ENCODE measurements around the gene DDOST.

The DDOST gene

DNA sequence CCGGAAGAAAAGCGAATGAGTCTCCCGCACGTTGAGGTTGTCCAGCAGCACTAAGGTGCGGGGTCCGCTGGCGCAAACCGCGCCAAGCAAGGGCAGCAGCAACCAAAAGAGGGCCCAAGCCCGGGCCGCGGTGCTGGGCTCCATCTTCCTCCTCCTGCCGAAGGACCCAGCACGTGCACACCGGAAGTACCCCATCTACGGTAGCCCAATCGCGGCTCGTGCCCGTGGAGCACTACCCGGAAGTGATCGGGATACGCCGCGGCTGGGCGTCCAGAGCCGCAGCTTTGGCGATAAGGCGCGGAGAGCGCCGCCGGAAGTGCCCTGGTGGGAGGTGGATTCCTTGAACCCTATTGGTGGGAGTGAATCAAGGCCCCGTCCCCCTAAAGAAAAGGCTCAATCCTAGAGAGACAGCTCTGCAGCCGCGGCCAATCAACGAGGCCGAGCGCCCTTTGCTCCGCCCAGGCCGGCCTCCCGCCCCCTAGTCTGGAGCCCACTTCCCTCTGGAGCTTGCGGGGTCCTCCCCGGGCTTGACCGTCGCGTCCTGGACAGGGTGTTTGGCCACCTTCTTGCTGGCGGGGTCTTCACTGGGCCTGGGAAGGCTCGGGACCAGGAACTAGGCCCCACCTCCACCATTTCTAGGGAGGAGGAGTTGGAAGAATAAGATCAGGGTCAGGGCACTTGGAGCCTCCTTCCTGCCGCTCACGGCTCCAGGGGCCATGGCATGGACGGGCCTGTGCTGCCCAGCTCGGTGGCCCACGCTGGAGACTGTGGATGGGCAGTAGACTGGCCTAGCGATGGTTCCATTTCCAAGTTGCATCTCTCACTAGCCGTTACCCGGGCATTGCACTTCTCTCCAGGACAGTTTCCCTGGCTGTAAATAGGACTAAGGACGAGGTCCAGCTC lies at the start of gene DDOST:
TSS of gene DDOST (minus strand) at position 163 of the 903 bp plus-strand sequence. CDS start at position 144, 19 bp downstream.
- DNase-seq (ENCODE audit: low read depth): peak; percentile 94

DNA sequence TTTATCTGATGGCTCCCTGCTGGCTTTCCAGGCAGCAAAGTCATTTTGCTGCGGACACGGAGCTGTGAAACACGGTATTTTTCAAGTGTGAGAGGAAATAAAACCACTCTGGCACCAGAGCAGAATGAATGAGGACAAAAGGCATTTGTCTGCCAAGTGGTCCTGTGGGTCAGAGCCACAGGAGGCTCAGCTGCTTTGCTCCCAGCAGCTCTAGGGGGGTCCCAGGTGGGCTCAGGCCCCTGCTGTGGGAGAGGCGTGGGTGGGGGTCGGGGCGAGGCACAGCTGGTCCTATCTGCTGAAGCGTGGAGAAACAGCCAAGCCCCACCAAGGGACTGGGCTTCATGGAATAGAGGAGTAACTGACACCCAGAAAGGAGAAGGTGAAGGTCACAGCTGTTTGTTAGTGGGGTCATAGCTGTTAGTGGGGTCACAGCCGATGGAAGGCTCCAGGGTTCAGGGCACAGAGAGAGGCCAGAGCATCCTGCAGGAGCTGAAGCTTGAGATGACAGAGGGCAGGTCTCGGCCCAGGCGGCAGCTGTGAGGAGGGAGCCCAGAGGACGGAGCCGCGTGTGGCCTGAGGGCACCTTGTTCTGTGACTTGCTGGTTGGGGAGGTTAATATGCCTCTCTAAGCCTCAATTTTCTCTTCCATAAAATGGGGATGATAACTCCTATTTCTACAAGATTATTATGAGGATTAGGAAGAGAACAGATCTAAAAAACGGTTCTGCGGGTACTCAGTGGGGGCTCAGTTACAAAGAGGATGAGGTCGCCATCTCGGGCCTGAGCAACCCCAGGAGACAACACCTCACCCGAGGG lies 49.5 kb upstream of the DDOST start:
- no peak for DNase-seq (ENCODE audit: low read depth)

DNA sequence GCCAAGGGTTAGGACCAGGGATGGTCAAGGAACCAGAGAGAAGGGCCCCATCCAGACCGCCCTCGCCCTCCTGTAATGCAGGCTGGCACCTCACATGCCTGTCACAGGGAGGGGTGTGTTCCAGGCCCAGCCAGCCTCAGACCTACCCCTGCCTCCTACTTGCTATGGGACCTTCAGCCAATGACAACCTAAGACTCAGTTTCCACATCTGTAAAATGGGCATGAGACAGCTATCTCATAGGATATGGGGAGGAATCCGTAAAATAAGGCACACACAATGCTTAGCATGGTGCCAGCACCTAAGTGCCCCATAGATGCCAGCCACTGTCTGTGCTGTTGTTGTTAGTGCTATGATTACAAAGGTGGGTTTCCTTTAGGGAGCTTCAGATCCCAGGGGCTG lies 48.7 kb upstream of the DDOST start:
- DNase-seq (ENCODE audit: low read depth): no peak

DNA sequence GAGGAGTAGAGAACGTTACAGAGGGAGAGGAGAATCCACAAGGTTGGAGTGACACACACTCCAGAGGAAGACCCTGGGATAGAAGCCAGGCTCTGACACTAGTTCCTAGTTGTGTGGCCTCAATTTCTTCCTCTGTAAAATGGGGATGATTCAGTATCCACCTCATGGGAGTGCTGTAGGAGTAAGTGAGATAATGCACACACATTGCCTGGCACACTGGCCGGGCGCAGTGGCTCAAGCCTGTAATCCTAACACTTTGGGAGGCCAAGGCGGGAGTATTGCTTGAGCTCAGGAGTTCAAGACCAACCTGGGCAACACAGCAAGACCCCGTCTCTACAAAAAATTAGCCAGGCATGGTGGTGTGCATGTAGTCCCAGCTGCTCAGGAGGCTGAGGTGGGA lies 47.7 kb upstream of the DDOST start:
- no peak for DNase-seq (ENCODE audit: low read depth)

DNA sequence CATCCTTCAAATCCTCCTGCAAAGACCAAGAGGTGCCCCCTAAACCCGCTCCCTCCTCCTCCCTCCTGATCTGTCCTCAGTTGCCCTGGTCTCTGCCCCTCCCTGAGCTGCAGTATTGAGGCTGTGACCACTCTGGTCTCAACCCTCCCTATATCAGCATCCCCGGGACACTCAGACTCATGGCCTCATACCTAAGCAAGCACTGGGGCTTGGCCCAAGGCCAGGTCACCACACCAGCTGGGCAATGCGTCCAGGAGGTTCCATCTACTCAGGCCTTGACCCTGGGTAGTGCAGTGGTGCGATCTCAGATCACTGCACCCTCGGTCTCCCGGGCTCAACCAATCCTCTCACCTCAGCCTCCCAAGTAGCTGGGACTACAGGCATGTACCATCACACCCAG lies 46.9 kb upstream of the DDOST start:
- no peak for DNase-seq (ENCODE audit: low read depth)

GRCh38 chr1:20706841-20707240 lies 45.7 kb upstream of the DDOST start:
- no peak for DNase-seq (ENCODE audit: low read depth)

DNA sequence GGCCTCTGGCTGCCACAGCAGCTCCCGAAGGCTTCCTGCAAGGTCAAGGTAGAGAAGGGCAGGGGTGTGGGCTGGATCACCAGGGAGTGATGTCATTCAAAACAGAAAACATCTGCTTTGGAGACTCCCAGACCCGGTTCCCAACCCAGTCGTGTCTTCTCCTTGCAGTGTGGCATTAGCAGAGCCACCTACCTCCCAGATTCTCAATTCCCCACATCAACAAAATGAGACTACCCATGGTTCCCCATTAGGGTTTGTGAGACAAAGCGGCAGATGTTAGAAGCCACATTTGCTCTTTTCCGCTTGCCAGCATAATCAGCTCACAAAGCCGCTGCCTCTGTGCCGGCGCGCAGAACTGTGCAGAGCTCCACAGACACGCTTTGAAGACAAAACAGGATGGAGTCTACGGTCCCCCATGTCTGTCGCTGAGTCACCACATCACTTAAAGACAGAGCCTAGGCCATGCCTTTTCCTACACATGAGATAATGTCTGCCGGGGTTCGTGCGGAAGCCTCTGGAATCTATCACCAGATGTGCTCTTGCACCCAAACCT lies 44.1 kb upstream of the DDOST start:
- no peak for DNase-seq (ENCODE audit: low read depth)

DNA sequence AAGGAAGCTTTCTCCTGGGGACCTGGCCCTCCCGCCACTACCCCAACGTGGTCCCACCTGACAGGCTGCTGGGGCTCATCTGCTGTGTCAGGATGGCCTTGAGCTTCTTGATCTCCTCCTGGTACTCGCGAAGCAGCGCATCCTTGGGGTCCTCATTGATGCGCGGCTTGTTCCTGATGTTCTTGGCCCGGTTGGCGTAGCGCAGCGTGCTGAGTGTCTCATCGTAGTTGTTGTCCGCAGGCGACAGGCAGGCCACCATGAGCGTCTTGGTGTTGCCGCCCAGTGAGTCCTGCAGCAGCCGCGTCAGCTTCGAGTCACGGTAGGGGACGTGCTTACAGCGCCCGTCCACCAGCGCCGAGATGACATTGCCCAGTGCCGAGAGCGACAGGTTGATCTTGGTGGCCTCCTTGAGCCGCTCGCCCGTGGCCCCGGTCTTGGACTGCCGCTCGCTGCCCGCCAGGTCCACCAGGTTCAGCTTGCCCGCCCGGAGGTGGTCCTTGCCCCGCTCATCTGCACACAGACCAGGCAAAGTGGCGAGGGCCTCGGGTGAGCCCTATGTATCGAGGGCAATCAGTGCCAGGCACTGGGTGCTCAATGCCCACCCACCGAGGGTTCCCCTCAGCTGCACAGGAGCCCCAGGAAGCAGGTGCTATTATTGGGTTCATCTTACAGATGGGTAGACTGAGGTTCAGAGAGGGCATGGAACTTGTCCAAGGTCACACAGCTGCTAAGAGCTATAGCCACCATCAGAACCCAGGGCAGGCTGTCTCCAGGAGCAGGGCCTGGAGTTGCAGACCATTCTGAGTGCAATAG lies 43.4 kb upstream of the DDOST start:
- DNase-seq (ENCODE audit: low read depth): no peak

DNA sequence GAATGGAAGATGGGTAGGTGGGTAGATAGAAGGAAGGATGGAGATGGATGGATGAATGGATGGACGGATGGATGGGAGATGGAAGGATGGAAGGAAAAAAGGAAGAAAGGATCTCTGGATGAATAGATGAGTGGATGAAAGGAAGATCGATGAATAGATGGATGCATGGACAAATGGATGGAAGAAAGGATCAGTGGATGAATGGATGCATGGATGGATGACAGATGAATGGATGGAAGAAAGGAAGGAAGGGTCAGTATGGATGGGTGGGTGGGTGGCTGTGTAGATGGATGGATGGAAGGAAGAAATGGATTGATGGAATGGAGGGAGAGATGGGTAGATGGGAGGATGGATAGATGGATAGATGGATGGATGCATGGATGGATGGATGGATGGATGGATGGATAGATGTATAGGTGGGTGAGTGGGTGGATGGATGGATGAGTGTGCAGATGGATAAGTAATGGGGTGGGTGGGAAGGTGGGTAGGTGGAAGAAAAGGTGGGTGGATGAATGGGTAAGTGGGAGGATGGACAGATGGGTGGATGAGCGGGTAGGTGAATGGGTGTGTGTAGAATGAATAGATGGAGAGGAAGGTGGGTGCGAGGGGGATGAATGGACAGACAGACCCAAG lies 42.1 kb upstream of the DDOST start:
- DNase-seq (ENCODE audit: low read depth): no peak

- DNase-seq (ENCODE audit: low read depth): peak; percentile 6
Observed at GRCh38 chr1:20702416-20702815, 41.2 kb upstream of the DDOST start.

DNA sequence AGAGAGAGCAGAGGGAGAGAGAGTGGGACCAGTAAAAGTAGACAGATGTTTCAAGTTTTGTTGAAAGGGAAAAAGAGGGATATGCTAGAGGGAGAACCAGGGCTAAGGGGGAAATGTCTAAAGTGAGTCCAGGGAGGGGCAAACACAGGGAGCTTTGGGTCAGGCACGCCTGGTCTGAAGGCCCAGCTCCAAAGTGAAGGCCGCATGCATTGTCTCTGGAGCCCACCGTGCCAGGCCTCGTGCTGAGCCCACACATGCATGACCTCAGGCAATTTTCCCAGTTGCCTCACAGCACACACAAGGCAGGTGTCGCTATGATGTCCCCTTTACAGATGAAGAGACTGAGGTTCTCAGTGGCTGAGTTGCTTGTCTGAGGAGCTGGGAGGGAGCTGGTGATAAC lies 40.7 kb upstream of the DDOST start:
- DNase-seq (ENCODE audit: low read depth): no peak

- no peak for DNase-seq (ENCODE audit: low read depth)
Observed at GRCh38 chr1:20701446-20701845, 40.3 kb upstream of the DDOST start.

DNA sequence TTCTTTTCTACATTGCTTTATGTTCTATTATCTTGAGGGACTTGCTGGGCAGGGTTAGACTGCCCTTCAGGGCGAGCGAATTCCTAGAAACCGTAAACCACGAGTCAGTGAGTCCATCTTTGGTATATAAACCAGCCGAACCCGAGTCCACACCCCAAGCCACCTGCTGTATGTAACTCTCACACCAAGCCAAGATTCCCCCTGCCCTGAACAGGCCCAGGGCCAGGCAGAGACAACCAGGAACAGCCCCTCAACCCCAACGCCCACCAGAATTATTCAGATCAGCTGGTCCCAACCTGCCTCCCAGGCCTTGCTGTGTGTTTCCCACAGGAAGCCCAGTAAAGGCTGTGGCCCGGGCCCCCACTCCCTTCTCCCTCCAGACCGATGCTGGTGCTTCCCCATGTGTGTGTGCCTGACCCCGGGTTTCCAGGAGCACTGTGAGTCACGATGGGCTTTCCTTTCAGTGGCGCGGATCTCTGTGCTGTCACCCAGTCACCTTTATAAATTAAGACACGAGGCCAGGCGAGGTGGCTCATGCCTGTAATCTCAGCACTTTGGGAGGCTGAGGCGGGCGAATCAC lies 39.6 kb upstream of the DDOST start:
- no peak for DNase-seq (ENCODE audit: low read depth)

DNA sequence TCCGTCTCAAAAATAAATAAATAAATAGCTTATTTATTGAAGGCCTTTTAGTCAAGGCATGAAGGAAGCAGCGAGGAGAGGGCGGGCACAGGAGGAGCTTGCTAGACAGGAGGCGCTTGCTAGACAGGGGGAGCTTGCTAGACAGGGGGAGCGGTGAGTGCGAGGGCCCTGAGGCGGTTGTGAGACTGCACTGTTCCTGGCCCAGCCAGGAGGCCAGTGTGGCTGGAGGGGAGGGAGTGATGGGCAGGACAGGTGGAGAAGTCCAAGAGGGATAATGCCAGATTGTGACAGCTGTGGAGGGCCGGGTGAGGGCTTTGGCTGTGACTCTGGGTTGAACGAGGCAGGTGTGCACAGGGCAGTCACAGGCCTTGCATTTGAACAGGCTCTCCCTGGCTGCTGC lies 38.4 kb upstream of the DDOST start:
- DNase-seq (ENCODE audit: low read depth): no peak

DNA sequence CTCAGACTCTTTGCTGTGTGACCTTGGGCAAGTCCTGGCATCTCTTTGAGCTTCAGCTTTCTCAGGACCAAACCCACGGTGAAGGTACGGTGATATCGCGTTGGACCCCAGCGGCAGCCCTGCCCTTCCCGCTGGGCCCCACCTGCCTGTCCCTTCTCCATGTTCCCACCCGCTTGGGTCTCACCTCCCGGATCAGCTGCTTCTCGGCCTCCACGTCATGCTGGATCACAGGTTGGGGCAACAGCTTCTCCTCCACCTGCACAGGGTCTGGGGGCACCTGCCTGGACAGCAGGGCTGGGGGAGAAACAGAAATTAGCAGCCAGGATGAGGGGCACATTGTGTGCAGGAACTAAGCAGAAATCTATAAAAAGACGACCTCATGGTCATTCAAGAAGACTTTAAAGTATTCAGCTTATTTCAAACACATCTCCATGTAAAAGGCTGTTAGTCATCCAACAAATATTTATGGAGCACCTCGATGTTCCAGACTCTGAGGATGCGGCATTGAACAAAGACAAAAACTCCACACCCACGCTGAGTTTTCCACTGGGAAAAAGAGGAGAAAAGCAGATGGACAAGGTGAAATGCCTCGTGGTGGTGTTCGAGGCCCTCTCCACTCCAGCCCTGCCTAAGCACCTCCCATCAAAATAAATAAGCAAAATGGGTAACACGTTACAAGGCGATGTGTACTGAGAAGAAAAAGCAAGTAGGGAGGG lies 37.2 kb upstream of the DDOST start:
- no peak for DNase-seq (ENCODE audit: low read depth)

DNA sequence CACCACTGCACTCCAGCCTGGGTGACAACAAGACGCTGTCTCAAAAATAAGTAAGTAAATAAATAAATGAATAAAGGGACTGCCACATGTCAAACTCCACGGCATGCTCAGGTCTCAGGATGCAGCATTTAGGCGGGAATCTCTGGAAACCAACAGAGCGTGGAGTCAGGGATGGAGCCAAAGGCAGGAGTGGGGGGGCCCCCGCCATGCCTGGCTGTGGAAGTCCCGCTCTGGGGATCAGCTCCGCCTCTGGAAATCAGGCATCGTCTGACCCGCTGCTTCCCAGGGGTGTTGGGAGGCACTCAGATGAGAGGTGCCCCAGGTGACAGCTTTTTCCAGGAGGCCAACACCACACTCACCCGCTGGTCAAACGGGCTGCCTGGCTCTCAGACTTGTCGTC lies 36.4 kb upstream of the DDOST start:
- DNase-seq (ENCODE audit: low read depth): no peak

DNA sequence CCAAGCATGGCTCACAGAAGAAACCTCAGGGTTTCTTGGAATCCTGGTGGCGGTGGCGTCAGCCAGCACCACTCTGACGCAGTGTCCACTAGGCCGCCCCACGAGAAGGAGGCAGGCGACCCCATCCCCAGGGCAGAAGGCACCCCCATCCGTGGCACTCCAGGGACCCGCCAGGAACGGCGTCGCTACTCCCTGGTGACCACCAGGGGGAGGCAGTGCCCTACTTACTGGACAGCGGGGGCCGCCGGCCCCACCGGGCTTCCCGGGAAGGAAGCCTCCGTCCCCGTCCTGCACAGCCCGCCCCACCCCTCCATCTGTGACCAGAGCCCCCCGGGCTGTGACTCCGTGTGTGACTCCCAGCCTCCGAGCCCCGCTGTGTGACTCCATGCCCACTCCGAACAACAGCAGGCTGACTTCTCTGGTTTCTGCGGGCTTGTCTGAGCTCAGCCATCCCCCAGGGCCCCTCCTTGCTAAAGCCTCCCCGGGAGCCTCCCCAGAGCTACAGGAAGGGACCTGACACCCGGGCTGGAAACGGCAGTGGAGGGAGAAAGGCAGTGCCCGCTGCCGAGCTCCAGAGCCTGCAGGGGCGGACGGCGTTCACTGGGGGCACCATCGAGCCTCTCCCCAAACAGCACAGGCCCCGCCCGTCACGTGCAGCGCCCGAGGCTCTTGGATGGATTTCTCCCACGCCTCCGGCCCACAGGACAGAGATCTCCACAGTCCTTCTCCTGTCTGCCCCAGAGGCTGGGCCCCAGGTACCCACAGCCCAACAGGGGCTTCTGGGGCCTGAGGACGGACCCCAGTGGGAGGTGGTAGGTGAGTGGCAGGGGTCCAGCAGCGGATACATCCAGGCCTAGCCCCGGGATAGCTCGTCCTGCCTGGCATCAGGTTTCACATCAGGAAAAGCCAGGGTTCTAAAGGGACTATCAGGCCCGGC lies 35.5 kb upstream of the DDOST start:
- peak; percentile 88 for DNase-seq (ENCODE audit: low read depth)

GRCh38 chr1:20695515-20695914 lies 34.3 kb upstream of the DDOST start:
- no peak for DNase-seq (ENCODE audit: low read depth)

DNA sequence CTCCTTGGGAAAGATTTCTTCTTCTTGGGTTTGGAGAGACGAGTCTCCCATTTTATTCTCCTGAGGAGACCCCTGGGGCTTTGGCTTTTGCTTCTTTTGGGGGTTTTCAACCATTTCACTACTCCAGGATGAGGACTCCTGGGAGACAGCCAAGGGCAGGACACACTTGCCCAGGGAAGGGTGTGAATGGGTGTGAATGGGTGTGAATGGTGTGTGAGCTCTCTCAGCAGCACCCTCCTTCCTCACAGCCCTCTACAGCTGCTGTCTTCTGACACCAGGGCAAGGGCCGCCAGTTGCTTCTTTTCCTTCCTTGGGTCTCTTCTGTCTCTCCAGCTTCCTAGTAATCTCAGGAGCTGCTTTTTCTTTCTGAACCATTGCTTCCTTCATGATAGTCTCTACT lies 32.5 kb upstream of the DDOST start:
- no peak for DNase-seq (ENCODE audit: low read depth)
